SK-N-SH (cell line): ENCODE results near the gene MKRN2.

ENCODE experiments used
- CTCF ChIP-seq: fragments of 200-600 bp; sonication (generic); IDR thresholded peaks from 2 replicates; pipeline ENCODE4 v1.6.1; 2017; ENCODE audit warnings: antibody characterized with exemption, mild to moderate bottlenecking, moderate library complexity
- MAX ChIP-seq: IDR thresholded peaks from 2 replicates; pipeline ENCODE4 v1.4.0; 2012; ENCODE audit warnings: low read depth
- NFIC ChIP-seq: IDR thresholded peaks from 2 replicates; pipeline ENCODE4 v1.4.0; 2012; ENCODE audit warnings: borderline replicate concordance
- NRF1 ChIP-seq: IDR thresholded peaks from 2 replicates; pipeline ENCODE4 v1.6.1; 2012; ENCODE audit warnings: low read depth, mild to moderate bottlenecking, low read length
- POLR2AphosphoS5 ChIP-seq: IDR thresholded peaks from 2 replicates; pipeline ENCODE4 v1.6.1; 2012; ENCODE audit warnings: low read depth, low read length
- RCOR1 ChIP-seq: fragments of 150-350 bp; IDR thresholded peaks from 2 replicates; pipeline ENCODE4 v1.6.1; 2017; ENCODE audit warnings: antibody characterized with exemption, low read length
- REST ChIP-seq: IDR thresholded peaks from 2 replicates; pipeline ENCODE4 v1.6.1; 2012; ENCODE audit warnings: mild to moderate bottlenecking, low read depth, low read length, moderate library complexity
- SIN3A ChIP-seq: IDR thresholded peaks from 2 replicates; pipeline ENCODE4 v1.6.1; 2012; ENCODE audit warnings: low read depth, mild to moderate bottlenecking, low read length, moderate library complexity, borderline replicate concordance
- USF2 ChIP-seq: fragments of 150-350 bp; IDR thresholded peaks from 2 replicates; pipeline ENCODE4 v1.6.1; 2017; ENCODE audit warnings: antibody characterized with exemption, low read length, low read depth, borderline replicate concordance

GRCh38 chr3:12508291-12508700, 48.6 kb upstream of the MKRN2 start:
- no peak for TF ChIP-seq NFIC
- TF ChIP-seq CTCF = no peak
- TF ChIP-seq NRF1 = no peak
- no peak for TF ChIP-seq RCOR1
- TF ChIP-seq REST = no peak
- TF ChIP-seq POLR2AphosphoS5 = no peak
- TF ChIP-seq SIN3A = 0 out of 2 replicates have a peak, but pooled peaks have one; percentile 17
- TF ChIP-seq MAX = peak; percentile 43; the same call in 1 of the 2 replicates
- no peak for TF ChIP-seq USF2
